ENCODE results near the gene GLYATL3.

The GLYATL3 gene

GRCh38 chr6:49515485-49516146 lies 15.9 kb downstream of the GLYATL3 start:
- no peak overlapping the region for H3K9ac ChIP-seq
- H3K4me1 ChIP-seq (ENCODE audit: low read depth, poor library complexity, severe bottlenecking) = no peaks in the 10 kb centered on the region
- no peaks in the 10 kb centered on the region for H3K36me3 ChIP-seq (ENCODE audit: insufficient read depth)
- no peak for TF ChIP-seq CTCF (conservative IDR thresholded peaks at IDR 0.05; ENCODE audit: low read depth, low read length)
- no peaks in the 10 kb centered on the region for H3K79me2 ChIP-seq (ENCODE audit: insufficient read depth, low read depth)
- no peak overlapping the region for H3K27ac ChIP-seq
- H3K27me3 ChIP-seq (ENCODE audit: insufficient read depth, low read depth) = no peaks in the 10 kb centered on the region
- H3K4me3 ChIP-seq (IDR thresholded peaks at IDR 0.05; ENCODE audit: insufficient read depth, low read depth, low read length) = no peak overlapping the region
- no peak overlapping the region for H2AFZ ChIP-seq (ENCODE audit: low read depth)
- no peaks in the 10 kb centered on the region for H4K20me1 ChIP-seq (ENCODE audit: insufficient read depth)
- H3K4me2 ChIP-seq = no peak overlapping the region

- no peak overlapping the region for H3K9ac ChIP-seq
- no peak overlapping the region for H3K27ac ChIP-seq
- H3K4me3 ChIP-seq (IDR thresholded peaks at IDR 0.05; ENCODE audit: insufficient read depth, low read depth, low read length) = no peak overlapping the region
- H3K27me3 ChIP-seq (ENCODE audit: insufficient read depth, low read depth) = no peaks in the 10 kb centered on the region
- no peaks in the 10 kb centered on the region for H3K4me1 ChIP-seq (ENCODE audit: low read depth, poor library complexity, severe bottlenecking)
- no peak overlapping the region for H3K4me2 ChIP-seq
- H4K20me1 ChIP-seq (ENCODE audit: insufficient read depth) = no peaks in the 10 kb centered on the region
- H2AFZ ChIP-seq (ENCODE audit: low read depth) = no peak overlapping the region
- no peaks in the 10 kb centered on the region for H3K36me3 ChIP-seq (ENCODE audit: insufficient read depth)
- no peaks in the 10 kb centered on the region for H3K79me2 ChIP-seq (ENCODE audit: insufficient read depth, low read depth)
- no peak for TF ChIP-seq CTCF (conservative IDR thresholded peaks at IDR 0.05; ENCODE audit: low read depth, low read length)
Observed at GRCh38 chr6:49516147-49516505, 16.4 kb downstream of the GLYATL3 start.

- no peaks in the 10 kb centered on the region for H3K79me2 ChIP-seq (ENCODE audit: insufficient read depth, low read depth)
- no peak overlapping the region for H3K4me3 ChIP-seq (IDR thresholded peaks at IDR 0.05; ENCODE audit: insufficient read depth, low read depth, low read length)
- no peaks in the 10 kb centered on the region for H3K27me3 ChIP-seq (ENCODE audit: insufficient read depth, low read depth)
- H3K4me1 ChIP-seq (ENCODE audit: low read depth, poor library complexity, severe bottlenecking) = no peaks in the 10 kb centered on the region
- no peak overlapping the region for H3K27ac ChIP-seq
- H2AFZ ChIP-seq (ENCODE audit: low read depth) = no peak overlapping the region
- no peaks in the 10 kb centered on the region for H4K20me1 ChIP-seq (ENCODE audit: insufficient read depth)
- H3K9ac ChIP-seq = no peak overlapping the region
- TF ChIP-seq CTCF (conservative IDR thresholded peaks at IDR 0.05; ENCODE audit: low read depth, low read length) = no peak
- no peaks in the 10 kb centered on the region for H3K36me3 ChIP-seq (ENCODE audit: insufficient read depth)
- no peak overlapping the region for H3K4me2 ChIP-seq
Observed at GRCh38 chr6:49517919-49518318, 18.2 kb downstream of the GLYATL3 start.

- H2AFZ ChIP-seq (ENCODE audit: low read depth) = no peak overlapping the region
Observed at GRCh38 chr6:49519660-49520059, 19.9 kb downstream of the GLYATL3 start.

More at GRCh38 chr6:49519660-49520059, 19.9 kb downstream of the GLYATL3 start:
- Histone ChIP-seq H3K27me3 (ENCODE audit: insufficient read depth, low read depth) (no peaks in the 10 kb centered on the region), H3K36me3 (ENCODE audit: insufficient read depth) (no peaks in the 10 kb centered on the region), H3K27ac (no peak overlapping the region), H3K4me1 (ENCODE audit: low read depth, poor library complexity, severe bottlenecking) (no peaks in the 10 kb centered on the region), H3K4me3 (IDR thresholded peaks at IDR 0.05; ENCODE audit: insufficient read depth, low read depth, low read length) (no peak overlapping the region), H4K20me1 (ENCODE audit: insufficient read depth) (no peaks in the 10 kb centered on the region), H3K79me2 (ENCODE audit: insufficient read depth, low read depth) (no peaks in the 10 kb centered on the region), H3K4me2 (no peak overlapping the region), H3K9ac (no peak overlapping the region)
- TF ChIP-seq CTCF (conservative IDR thresholded peaks at IDR 0.05; ENCODE audit: low read depth, low read length) = no peak
